ENCODE results near the gene SLC37A1.

The SLC37A1 gene

DNA sequence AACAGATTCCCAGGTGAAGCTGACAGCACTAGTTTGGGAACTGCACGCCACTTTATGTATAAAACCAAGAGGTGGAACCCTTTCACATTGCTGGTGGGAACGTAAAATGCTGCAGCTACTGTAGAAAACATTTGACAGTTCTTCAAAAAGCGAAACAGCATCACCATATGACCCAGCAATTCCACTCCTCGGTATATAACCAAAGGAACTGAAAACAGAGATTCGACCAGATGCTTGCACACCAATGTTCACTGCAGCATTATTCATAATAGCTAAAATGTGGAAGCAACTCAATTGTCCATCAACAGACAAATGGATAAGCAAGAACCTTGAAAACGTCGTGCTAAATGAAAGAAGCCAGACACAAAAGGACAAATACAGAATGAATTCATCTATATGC is 35.1 kb upstream of the SLC37A1 start:
- no peak for DNase-seq (ENCODE audit: low read depth in 1 of 2, low spot score in 1 of 2)

DNA sequence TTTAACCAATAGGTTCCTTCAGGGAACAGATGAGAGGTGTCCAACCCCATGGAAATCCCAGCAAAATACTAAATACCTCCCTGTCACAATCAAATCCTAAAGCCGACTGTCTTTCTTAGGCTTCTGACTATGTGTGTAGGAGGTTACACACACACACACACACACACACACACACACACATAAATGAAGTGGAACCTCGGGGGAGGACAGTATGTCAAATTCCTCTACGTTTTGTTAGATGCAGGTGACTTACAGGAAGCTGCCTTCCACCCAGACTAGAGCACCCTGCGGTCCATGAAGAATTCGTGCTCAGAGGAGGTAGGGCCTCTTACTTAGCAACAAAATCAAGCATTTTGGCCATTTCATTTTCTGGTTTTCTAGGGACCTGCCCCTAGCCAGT is 34.1 kb upstream of the SLC37A1 start:
- DNase-seq (ENCODE audit: low read depth in 1 of 2, low spot score in 1 of 2), result no peak

DNA sequence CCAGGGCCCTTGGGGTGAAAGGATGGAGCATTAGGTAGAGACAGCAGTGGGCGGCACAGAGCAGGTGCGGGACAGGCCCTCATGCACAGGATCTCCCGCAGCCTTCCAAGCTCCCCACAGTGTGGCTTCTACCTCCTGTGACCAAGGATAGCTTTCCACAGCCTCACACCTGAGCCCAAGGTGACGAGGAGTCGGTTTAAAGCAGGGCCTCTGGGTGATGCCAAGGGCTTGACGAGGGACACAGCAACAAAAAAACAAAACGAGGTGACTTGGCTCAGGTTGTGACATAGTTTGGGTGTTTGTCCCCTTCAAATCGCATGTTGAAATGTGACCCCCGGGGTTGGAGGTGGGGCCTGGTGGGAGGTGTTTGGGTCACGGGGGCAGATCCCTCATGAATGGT is 32.9 kb upstream of the SLC37A1 start:
- DNase-seq (ENCODE audit: low read depth in 1 of 2, low spot score in 1 of 2), result no peak

GRCh38 chr21:42481169-42481568 is 32.5 kb upstream of the SLC37A1 start:
- DNase-seq (ENCODE audit: low read depth in 1 of 2, low spot score in 1 of 2), result no peak

DNA sequence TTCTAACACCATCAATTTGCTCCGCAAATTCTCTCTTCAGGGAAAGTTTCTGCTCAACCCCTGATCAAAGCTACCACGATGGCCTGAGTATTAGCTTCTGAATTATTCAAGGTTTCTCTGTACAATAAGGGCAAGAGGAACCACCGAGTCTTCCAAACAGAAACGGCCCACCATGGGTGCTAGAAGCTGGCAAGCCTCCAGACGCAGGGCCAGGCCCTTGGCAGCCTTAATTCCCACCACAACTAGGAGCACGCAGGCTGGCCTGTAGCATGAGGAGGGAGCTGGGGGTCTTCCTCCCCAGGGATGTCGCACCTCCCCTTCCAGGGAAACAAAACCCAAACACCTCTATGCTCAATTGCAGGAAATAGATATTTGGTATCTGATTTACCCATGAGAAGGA is 28.7 kb upstream of the SLC37A1 start:
- DNase-seq (ENCODE audit: low read depth in 1 of 2, low spot score in 1 of 2), result no peak

- no peak for DNase-seq (ENCODE audit: low read depth in 1 of 2, low spot score in 1 of 2)
These were observed 27.6 kb upstream of the SLC37A1 start for GRCh38 chr21:42486072-42486471.

- DNase-seq (ENCODE audit: low read depth in 1 of 2, low spot score in 1 of 2), result no peak
These were observed 27.1 kb upstream of the SLC37A1 start for GRCh38 chr21:42486531-42486930.

GRCh38 chr21:42489006-42489563 is 24.6 kb upstream of the SLC37A1 start:
- no peak for DNase-seq (ENCODE audit: low read depth in 1 of 2, low spot score in 1 of 2)

DNA sequence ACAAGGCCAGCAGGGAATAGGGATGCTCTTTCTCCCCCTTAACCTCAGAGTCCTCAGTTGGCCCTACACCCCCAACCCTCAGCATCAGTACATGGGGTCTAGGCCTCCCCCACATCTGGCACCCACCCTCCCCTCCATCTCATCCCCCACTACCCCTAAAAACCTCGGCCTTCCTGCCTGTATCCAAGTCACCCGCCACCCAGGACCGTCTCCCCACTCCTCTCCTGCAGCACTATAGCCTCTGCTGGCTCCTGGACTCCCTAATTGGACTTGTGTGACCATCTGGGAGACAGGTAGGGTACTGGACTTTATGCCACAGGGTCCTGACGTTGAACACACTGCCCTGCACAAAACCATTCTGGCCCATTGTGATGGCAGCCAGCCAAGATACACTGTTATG is 23.7 kb upstream of the SLC37A1 start:
- no peak for DNase-seq (ENCODE audit: low read depth in 1 of 2, low spot score in 1 of 2)

DNA sequence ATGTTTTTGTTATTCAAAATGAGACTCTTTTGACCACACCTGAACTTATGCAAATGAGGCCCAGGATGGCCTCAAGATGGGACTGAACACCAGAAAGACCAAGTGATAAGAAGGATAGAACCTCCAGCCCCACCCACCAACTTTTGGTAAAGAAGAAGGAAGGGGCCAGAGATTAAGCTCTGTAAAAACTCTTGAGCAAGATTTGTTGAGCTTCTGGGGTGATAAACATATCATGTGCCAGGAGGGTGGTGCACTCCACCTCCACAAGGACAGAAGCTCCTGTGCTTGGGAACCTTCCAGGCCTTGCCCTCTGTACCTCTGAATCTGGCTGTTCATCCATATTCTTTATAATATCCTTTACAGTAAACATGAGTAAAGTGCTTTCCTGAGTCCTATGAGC is 22.9 kb upstream of the SLC37A1 start:
- no peak for DNase-seq (ENCODE audit: low read depth in 1 of 2, low spot score in 1 of 2)

GRCh38 chr21:42491328-42491727 is 22.3 kb upstream of the SLC37A1 start:
- DNase-seq (ENCODE audit: low read depth in 1 of 2, low spot score in 1 of 2), result no peak

GRCh38 chr21:42492201-42492600 is 21.5 kb upstream of the SLC37A1 start:
- DNase-seq (ENCODE audit: low read depth in 1 of 2, low spot score in 1 of 2), result no peak

DNA sequence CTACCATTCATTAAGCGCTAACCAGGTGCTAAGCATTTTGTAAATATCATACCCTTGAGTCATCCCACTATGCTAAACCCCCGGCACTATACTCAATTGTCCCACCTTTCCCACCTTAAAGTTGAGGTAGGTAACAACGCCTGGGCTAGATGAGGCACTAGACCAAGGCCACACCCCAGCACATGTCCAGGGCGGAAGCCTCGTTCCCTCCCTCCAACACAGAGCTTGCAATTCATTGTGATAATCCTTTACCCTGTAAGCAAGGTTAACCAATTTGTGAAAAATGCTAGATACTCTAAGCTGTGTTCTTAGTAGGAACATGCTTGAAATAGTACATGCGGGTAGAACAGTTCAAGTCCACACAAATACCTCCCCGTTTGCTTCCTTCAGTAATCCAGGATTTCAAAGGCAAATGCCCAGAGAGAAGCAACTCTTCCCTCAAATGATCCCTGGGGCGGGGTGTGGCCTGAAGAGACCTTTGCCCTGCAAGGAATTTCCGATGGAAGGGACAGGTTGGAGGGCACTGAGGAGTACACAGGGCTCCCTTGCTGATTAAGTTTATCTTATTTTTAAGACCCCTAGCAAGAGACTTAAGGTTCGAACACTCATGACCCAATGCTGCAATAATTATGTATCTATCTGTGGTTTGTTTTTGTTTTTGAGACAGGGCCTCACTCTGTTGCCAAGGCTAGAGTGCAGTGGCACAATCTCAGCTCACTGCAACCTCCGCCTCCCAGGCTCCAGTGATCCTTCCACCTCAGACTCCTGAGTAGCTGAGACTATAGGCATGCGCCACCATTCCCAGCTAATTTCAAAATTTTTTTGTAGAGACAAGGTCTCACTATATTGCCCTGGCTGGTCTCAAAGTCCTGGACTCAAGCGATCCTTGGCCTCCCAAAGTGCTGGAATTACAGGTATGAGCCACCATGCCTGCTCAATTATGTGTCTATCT is 20.3 kb upstream of the SLC37A1 start:
- DNase-seq (ENCODE audit: low read depth in 1 of 2, low spot score in 1 of 2), result no peak

GRCh38 chr21:42495027-42495426 is 18.6 kb upstream of the SLC37A1 start:
- no peak for DNase-seq (ENCODE audit: low read depth in 1 of 2, low spot score in 1 of 2)

DNA sequence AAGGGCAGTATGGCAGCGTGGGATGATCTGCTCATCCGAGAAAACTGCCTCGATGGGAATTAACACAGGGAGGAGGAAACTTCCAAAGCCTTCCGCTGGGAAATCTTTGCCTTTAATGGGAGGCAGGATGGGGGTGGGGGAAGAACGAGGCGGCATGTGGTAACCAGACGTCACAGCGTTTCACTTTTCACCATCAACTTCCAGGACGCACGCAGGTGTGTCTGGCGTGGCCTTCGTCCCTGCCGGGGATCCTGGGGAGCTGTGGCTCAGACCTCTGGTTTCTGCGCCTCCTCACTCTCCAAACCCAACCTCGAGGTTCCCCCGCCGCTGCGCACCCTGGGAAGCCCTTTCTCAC is 17.9 kb upstream of the SLC37A1 start:
- no peak for DNase-seq (ENCODE audit: low read depth in 1 of 2, low spot score in 1 of 2)

- DNase-seq (ENCODE audit: low read depth in 1 of 2, low spot score in 1 of 2), result peak; percentile 96 to 99
These were observed 17.4 kb upstream of the SLC37A1 start, which contains the start of gene RSPH1 for GRCh38 chr21:42496120-42496838. Gene RSPH1, minus strand, starts transcription at chr21:42496224. Its CDS starts 38 bp downstream, at chr21:42496186.

DNA sequence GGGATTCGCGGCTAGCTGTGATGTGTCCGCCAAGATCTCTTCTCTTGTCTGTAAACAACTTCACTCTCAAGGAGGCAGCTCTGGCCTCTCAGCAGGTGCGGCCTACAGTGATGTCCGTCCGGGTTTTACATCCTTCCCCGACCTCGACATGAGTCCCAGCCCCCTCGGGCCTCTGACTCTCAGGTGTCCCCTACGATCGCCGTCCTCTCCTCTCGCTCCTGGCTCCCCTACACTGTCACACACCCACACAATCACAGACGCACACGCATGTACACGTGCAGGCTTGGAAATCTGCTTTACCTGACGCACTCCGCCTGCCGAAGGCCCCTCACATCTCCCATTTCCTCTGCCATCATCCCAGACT is 16.8 kb upstream of the SLC37A1 start:
- DNase-seq (ENCODE audit: low read depth in 1 of 2, low spot score in 1 of 2), result no peak

DNA sequence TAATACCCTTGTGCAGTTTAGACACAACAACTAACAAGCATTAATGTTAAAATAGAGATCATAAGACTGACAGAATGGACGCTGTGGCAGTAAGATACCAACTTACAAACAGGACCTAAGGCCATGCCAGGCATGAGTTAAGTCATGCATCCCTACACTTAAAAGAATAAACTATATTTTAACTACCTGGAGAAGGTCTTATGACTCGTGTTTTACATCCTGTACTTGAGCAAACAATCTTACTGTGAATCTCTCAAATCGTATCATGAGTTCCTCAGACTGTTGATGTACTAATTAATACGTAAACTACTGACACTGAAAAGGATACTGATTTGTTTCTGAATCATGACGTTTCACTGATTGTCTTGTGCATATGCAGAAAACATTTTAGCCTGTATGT is 15.6 kb upstream of the SLC37A1 start:
- no peak for DNase-seq (ENCODE audit: low read depth in 1 of 2, low spot score in 1 of 2)

DNA sequence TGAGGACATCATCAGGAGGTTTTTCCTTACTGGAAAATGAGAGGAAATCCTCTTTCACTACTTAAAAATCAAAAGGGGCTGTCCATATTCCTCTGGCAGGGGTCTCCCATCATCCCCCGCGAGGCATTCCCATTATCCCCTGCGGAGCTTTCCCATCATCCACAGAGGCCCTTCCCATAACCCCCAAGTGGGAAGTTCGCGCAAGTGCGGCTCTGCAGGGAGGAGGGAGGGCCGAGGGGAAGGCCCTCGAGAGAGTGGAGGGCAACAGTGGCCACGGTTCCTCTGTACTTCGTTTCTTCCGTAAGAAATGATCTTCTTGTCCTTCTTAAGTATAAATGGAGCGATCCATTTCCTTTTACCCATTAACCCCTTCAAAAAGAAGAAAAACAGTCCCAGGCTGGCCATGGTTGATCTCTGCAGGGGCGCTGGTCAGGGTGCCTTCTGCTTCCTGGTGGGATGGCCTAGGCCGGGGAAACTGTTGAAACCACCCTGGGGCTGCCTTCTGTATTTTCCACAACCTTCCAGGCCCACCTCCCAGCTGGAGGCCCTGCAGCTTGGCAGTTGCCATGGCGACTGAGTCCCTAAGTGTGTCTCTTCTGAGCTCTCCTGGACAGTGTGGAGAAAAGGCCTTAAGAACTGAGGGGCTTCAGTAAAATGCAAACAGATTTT is 14.1 kb upstream of the SLC37A1 start:
- no peak for DNase-seq (ENCODE audit: low read depth in 1 of 2, low spot score in 1 of 2)

DNA sequence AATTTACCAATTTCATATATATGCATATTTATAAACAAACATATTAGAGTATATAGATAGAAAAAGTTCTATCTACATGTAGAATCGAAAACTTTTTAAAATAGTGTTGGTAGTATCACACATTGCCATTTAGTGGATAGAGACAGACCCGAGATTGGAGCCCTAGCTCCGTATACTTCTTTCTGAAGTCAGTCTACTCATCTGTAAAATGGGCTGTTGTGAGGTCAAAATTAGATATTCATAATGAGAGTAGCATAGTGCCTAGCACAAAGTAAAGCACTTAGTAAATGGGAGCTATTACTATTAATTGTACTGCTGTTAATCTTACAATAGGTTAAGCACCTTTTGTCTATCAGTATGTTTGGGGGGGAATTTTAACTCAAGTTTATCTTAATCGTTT is 13.4 kb upstream of the SLC37A1 start:
- no peak for DNase-seq (ENCODE audit: low read depth in 1 of 2, low spot score in 1 of 2)

DNA sequence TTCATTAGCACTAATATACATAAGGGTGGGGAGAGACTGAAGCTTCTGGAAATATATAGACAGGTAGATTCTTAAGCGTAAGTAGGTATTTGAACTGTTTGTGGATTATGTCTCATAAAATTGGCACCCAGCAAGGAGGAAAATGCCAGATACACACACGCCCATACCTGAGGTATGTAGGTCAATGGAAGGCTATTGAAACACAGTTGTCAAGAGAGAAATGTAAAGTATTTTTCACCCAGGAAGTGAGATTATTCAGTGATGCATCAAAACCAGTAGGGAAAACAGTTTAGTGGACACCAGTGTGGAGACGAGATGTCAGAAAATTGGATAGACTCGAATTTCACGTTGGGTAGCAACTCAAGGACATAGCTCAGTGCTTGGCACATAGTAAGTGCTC is 12.9 kb upstream of the SLC37A1 start:
- no peak for DNase-seq (ENCODE audit: low read depth in 1 of 2, low spot score in 1 of 2)

GRCh38 chr21:42503711-42504110 is 9.9 kb upstream of the SLC37A1 start:
- no peak for DNase-seq (ENCODE audit: low read depth in 1 of 2, low spot score in 1 of 2)

All from activated CD4-positive, alpha-beta T cell treated with anti-CD3 and anti-CD28 coated beads, Interleukin-2, amount 50 U/mL, for 24 hours (primary cell).